PC-9 (cell line): ENCODE results near the gene GAA. TPM values are rescaled to one million over a fixed set of nuclear protein-coding genes. Genes with fewer than 3 reads are reported as not detected.

ENCODE experiments used
- BruUV-seq: library from RNA; stranded (reverse); fragments of 400-500 nt; replicated peaks from 2 replicates; lab custom pipeline; 2021; lab: Mats Ljungman, UMichigan
- CTCF ChIA-PET: fragments of 300-600 bp; sonication (Branson Sonifier 250); formaldehyde crosslinking; loops from one replicate; lab custom pipeline; 2022; ENCODE audit warnings: antibody characterized with exemption; lab: Charles Lee
- POLR2A ChIA-PET: fragments of 300-600 bp; sonication (Branson Sonifier 250); formaldehyde crosslinking; loops from one replicate; lab custom pipeline; 2022; ENCODE audit warnings: antibody characterized with exemption; ENCODE audit not compliant: unreplicated experiment; lab: Charles Lee
- DNase-seq, 2 experiments: peaks; one replicate each; pipeline versions ENCODE4 v3.0.0 to v3.0.0-alpha.2; 2015 to 2022; ENCODE audit warnings: mixed read lengths in 1 of 2
- H2AFZ ChIP-seq: fragments of 200-600 bp; sonication (generic); 2 replicates; pipeline ENCODE4 v1.8.1; 2017; ENCODE audit warnings: antibody characterized with exemption
- H3F3A ChIP-seq: fragments of 200-600 bp; sonication (generic); 2 replicates; pipeline ENCODE4 v1.8.1; 2017; ENCODE audit warnings: antibody characterized with exemption, mild to moderate bottlenecking, low read depth; ENCODE audit not compliant: insufficient read depth
- H3K27ac ChIP-seq: fragments of 200-600 bp; sonication (generic); 2 replicates; pipeline ENCODE4 v1.6.1; 2016; ENCODE audit warnings: mixed run types
- H3K27me3 ChIP-seq: fragments of 200-600 bp; sonication (generic); 2 replicates; pipeline ENCODE4 v1.6.1; 2016; ENCODE audit warnings: low read depth, mixed run types; ENCODE audit not compliant: insufficient read depth
- H3K36me3 ChIP-seq: fragments of 200-600 bp; sonication (generic); 2 replicates; pipeline ENCODE4 v1.6.1; 2016; ENCODE audit warnings: low read depth, mixed run types
- H3K4me1 ChIP-seq: fragments of 200-600 bp; sonication (generic); replicated peaks from 2 replicates; pipeline ENCODE4 v1.6.1; 2016; ENCODE audit warnings: mixed run types; ENCODE audit not compliant: insufficient read depth
- H3K4me2 ChIP-seq: fragments of 200-600 bp; sonication (generic); 2 replicates; pipeline ENCODE4 v1.6.1; 2017; ENCODE audit warnings: mixed run types
- H3K4me3 ChIP-seq: fragments of 200-600 bp; sonication (generic); 2 replicates; pipeline ENCODE4 v1.6.1; 2016; ENCODE audit warnings: mixed run types
- H3K79me2 ChIP-seq: fragments of 200-600 bp; sonication (generic); 2 replicates; pipeline ENCODE4 v1.6.1; 2017; ENCODE audit warnings: low read depth, mixed run types
- H3K9me2 ChIP-seq: fragments of 200-600 bp; sonication (generic); 2 replicates; pipeline ENCODE4 v1.8.1; 2017; ENCODE audit warnings: mild to moderate bottlenecking; ENCODE audit not compliant: insufficient read depth
- H3K9me3 ChIP-seq: fragments of 200-600 bp; sonication (generic); 2 replicates; pipeline ENCODE4 v1.8.1; 2016; ENCODE audit warnings: low read depth; ENCODE audit not compliant: insufficient read depth
- H4K20me1 ChIP-seq: fragments of 200-600 bp; sonication (generic); 2 replicates; pipeline ENCODE4 v1.8.1; 2017; ENCODE audit not compliant: insufficient read depth
- EZH2 ChIP-seq: fragments of 200-600 bp; sonication (generic); IDR thresholded peaks from 2 replicates; pipeline ENCODE4 v1.8.0; 2017; ENCODE audit warnings: antibody characterized with exemption, low read depth
- intact Hi-C: fragments of 100-400 bp; cut with micrococcal nuclease; formaldehyde crosslinking; loops from one replicate; pipeline ENCODE4 v1.10.0; 2022; ENCODE audit not compliant: unreplicated experiment
- total RNA-seq: library from RNA; stranded (reverse); gene quantifications from 2 replicates; pipeline ENCODE4 v1.2.3, GENCODE V29; 2021
- TF ChIP-seq, protein P1 (sequence below): fragments of 200-600 bp; sonication (generic); conservative IDR thresholded peaks from 2 replicates; pipeline ENCODE4 v1.6.1; 2017; ENCODE audit warnings: mixed run types, antibody characterized with exemption, mild to moderate bottlenecking, moderate library complexity

The GAA gene
- total RNA-seq, 1 experiment from 2014 or later = 86.9 TPM

GRCh38 chr17:80108036-80108971 is 6.9 kb downstream of the GAA start:
- Histone ChIP-seq H3K36me3 (no peaks in the 10 kb centered on the region), H3K4me2 (no peak overlapping the region), H3K9me2 (no peaks in the 10 kb centered on the region), H4K20me1 (no peaks in the 10 kb centered on the region), H3K27me3 (no peaks in the 10 kb centered on the region), H3K4me1 (no peaks in the 10 kb centered on the region), H3K4me3 (no peak overlapping the region), H3F3A (no peaks in the 10 kb centered on the region), H3K9me3 (no peaks in the 10 kb centered on the region), H3K79me2 (no peaks in the 10 kb centered on the region), H3K27ac (no peak overlapping the region), H2AFZ (no peak overlapping the region)
- no TSS peak for BruUV-seq
- intact Hi-C loops = no loop called here
- TF ChIP-seq, protein P1, sequence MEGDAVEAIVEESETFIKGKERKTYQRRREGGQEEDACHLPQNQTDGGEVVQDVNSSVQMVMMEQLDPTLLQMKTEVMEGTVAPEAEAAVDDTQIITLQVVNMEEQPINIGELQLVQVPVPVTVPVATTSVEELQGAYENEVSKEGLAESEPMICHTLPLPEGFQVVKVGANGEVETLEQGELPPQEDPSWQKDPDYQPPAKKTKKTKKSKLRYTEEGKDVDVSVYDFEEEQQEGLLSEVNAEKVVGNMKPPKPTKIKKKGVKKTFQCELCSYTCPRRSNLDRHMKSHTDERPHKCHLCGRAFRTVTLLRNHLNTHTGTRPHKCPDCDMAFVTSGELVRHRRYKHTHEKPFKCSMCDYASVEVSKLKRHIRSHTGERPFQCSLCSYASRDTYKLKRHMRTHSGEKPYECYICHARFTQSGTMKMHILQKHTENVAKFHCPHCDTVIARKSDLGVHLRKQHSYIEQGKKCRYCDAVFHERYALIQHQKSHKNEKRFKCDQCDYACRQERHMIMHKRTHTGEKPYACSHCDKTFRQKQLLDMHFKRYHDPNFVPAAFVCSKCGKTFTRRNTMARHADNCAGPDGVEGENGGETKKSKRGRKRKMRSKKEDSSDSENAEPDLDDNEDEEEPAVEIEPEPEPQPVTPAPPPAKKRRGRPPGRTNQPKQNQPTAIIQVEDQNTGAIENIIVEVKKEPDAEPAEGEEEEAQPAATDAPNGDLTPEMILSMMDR = no peak
- no peak for TF ChIP-seq EZH2
- DNase-seq = no peak
- POLR2A ChIA-PET = no interaction called here
- CTCF ChIA-PET = no interaction called here

GRCh38 chr17:80109066-80109660 is 7.8 kb downstream of the GAA start:
- H3K9me3 ChIP-seq = no peaks in the 10 kb centered on the region
- H4K20me1 ChIP-seq = no peaks in the 10 kb centered on the region
- no peaks in the 10 kb centered on the region for H3K79me2 ChIP-seq
- no peak overlapping the region for H3K4me2 ChIP-seq
- no peak for DNase-seq
- H3F3A ChIP-seq = no peaks in the 10 kb centered on the region
- ChIA-PET POLR2A (no interaction called here), CTCF (no interaction called here)
- no peaks in the 10 kb centered on the region for H3K4me1 ChIP-seq
- no peak overlapping the region for H2AFZ ChIP-seq
- H3K27me3 ChIP-seq = no peaks in the 10 kb centered on the region
- no peaks in the 10 kb centered on the region for H3K36me3 ChIP-seq
- no peak overlapping the region for H3K4me3 ChIP-seq
- TF ChIP-seq EZH2 = no peak
- TF ChIP-seq, protein P1 = no peak
- intact Hi-C loops = no loop called here
- H3K27ac ChIP-seq = no peak overlapping the region
- BruUV-seq = no TSS peak
- H3K9me2 ChIP-seq = no peaks in the 10 kb centered on the region

- POLR2A ChIA-PET = no interaction called here
- Histone ChIP-seq H3K9me3 (no peaks in the 10 kb centered on the region), H3K4me2 (no peak overlapping the region), H3K36me3 (no peaks in the 10 kb centered on the region), H3K4me1 (no peaks in the 10 kb centered on the region), H3F3A (no peaks in the 10 kb centered on the region), H3K27ac (no peak overlapping the region), H3K4me3 (no peak overlapping the region), H4K20me1 (no peaks in the 10 kb centered on the region), H2AFZ (no peak overlapping the region), H3K9me2 (no peaks in the 10 kb centered on the region), H3K27me3 (no peaks in the 10 kb centered on the region), H3K79me2 (no peaks in the 10 kb centered on the region)
- TF ChIP-seq EZH2 = no peak
- TF ChIP-seq, protein P1 = no peak
- intact Hi-C loops = no loop called here
- CTCF ChIA-PET = no interaction called here
- no peak for DNase-seq
- BruUV-seq = no TSS peak
Observed at GRCh38 chr17:80109713-80110446, 8.5 kb downstream of the GAA start.
